Measurements from ENCODE around the gene UBTF.

Gene UBTF

GRCh38 chr17:44197980-44198720, 21.3 kb downstream of the UBTF start:
- peak overlapping the region; percentile 91 for H3K4me3 ChIP-seq (ENCODE audit: control insufficient read depth, low read depth, low read length)
- no peak for DNase-seq (ENCODE audit: low read depth)
- TF ChIP-seq CTCF (IDR thresholded peaks at IDR 0.05; ENCODE audit: control insufficient read depth, insufficient read depth, low read depth, low read length, missing control alignments), result peak; percentile 36

GRCh38 chr17:44197107-44197506, 22.4 kb downstream of the UBTF start:
- no peak overlapping the region for H3K4me3 ChIP-seq (ENCODE audit: control insufficient read depth, low read depth, low read length)
- DNase-seq (ENCODE audit: low read depth), result no peak
- no peak for TF ChIP-seq CTCF (IDR thresholded peaks at IDR 0.05; ENCODE audit: control insufficient read depth, insufficient read depth, low read depth, low read length, missing control alignments)

GRCh38 chr17:44193326-44194084, 26.0 kb downstream of the UBTF start:
- H3K4me3 ChIP-seq (ENCODE audit: control insufficient read depth, low read depth, low read length), result no peak overlapping the region
- DNase-seq (ENCODE audit: low read depth), result no peak
- no peak for TF ChIP-seq CTCF (IDR thresholded peaks at IDR 0.05; ENCODE audit: control insufficient read depth, insufficient read depth, low read depth, low read length, missing control alignments)

- no peak for TF ChIP-seq CTCF (IDR thresholded peaks at IDR 0.05; ENCODE audit: control insufficient read depth, insufficient read depth, low read depth, low read length, missing control alignments)
- no peak for DNase-seq (ENCODE audit: low read depth)
- no peak overlapping the region for H3K4me3 ChIP-seq (ENCODE audit: control insufficient read depth, low read depth, low read length)
Observed at GRCh38 chr17:44192750-44193149, 26.7 kb downstream of the UBTF start.

- DNase-seq (ENCODE audit: low read depth), result no peak
- no peak for TF ChIP-seq CTCF (IDR thresholded peaks at IDR 0.05; ENCODE audit: control insufficient read depth, insufficient read depth, low read depth, low read length, missing control alignments)
- H3K4me3 ChIP-seq (ENCODE audit: control insufficient read depth, low read depth, low read length), result no peak overlapping the region
Observed at GRCh38 chr17:44191941-44192496, 27.5 kb downstream of the UBTF start.

- no peak overlapping the region for H3K4me3 ChIP-seq (ENCODE audit: control insufficient read depth, low read depth, low read length)
- no peak for TF ChIP-seq CTCF (IDR thresholded peaks at IDR 0.05; ENCODE audit: control insufficient read depth, insufficient read depth, low read depth, low read length, missing control alignments)
- DNase-seq (ENCODE audit: low read depth), result no peak
Observed at GRCh38 chr17:44191369-44191768, 28.1 kb downstream of the UBTF start.

All from AG09309 (cell line).